Measurements from ENCODE around the gene ANKRD28.

Gene ANKRD28

DNA sequence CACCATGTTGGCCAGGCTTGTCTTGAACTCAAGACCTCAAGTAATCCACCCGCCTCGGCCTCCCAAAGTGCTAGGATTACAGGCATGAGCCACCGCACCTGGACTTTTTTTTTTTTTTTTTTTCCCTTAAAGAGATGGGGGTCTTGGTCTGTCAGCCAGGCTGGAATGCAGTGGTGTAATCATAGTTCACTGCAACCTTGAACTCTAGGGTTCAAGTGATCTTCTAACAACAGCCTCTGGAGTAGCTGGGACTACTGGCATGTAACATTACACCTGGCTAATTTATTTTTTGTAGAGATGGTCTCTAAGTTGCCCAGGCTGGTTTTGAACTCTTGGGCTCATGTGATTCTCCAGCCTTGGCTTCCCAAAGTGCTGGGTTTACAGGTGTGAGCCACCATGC lies 81.6 kb downstream of the ANKRD28 start:
- no peak for DNase-seq

- DNase-seq: no peak
Observed at GRCh38 chr3:15714448-15714847, 83.3 kb downstream of the ANKRD28 start.

GRCh38 chr3:15713364-15713763 lies 84.4 kb downstream of the ANKRD28 start:
- no peak for DNase-seq

- no peak for DNase-seq
Observed at GRCh38 chr3:15711281-15711680, 86.5 kb downstream of the ANKRD28 start.

- no peak for DNase-seq
Observed at GRCh38 chr3:15708882-15709677, 88.7 kb downstream of the ANKRD28 start.

- DNase-seq: no peak
Observed at GRCh38 chr3:15707779-15708178, 90.0 kb downstream of the ANKRD28 start.

DNA sequence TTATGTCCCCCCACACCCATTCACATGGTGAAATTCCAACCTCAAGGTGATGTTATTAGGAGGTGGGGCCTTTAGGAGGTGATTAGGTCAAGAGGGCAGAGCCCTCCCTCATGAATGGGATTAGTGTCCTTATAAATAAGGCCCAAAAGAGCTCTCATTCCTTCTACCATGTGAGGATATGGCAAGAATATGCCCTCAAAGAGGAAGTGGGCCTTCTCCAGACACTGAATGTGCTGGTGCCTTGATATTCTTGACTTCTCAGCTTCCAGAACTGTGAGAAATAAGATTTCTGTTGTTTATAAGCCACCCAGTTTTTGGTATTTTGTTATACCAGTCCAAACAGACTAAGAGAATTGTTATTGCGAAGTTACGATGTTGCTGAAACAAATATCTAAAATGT lies 94.4 kb downstream of the ANKRD28 start:
- DNase-seq: no peak

DNA sequence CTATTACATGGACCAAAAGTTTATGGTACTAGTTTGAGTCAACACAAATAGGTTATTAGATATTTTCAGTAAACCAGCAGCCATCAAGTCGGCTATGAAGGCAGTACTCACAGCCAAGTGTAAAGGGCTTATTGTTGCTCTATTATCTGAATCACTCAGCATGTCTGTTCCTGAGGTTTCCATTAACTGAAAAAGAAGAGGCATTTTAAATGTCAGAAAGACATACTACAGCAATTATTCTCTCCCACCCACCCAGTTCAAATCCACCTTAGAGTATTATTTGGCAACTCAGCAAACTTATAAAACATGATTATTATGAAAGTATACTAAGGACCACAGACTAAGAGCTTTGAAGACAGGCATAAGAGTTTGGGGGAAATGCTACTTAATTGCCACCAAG lies 103.2 kb downstream of the ANKRD28 start:
- DNase-seq: no peak

DNA sequence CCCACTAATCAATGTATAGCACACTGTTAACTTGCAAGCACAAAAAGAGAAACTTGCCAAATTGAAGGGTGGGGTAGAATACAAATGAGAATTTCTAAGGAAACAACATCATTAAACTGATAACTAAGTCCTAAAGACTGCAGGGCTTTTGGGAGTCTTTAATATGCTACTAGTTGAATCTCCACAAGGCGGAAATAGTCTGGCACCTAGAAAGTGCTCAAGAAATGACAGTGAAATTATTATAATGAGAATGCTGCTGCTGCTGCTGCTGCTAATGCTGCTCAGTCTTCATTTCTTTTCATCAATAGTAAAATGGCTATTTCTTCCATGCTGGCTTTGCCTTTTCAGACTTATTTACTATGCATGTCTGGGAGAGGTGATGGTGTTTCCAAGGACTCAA lies 104.4 kb downstream of the ANKRD28 start:
- no peak for DNase-seq

DNA sequence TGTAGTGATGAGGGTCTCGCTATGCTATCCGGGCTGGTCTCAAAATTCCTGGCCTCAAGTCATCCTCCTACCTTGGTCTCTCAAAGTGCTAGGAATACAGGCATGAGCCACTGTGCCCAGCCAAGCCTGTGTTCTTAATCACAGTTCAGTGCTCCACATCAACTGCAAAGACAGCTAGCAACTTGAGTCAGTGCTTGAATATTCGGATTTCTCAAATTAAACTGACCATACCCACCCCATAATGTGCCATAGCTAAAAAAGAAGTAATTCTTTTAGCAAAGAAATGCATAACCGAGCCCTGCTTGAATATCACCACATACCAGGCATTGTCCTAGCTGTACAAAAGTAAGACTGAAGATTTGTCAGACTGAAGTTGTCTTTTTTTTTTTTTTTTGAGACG lies 107.0 kb downstream of the ANKRD28 start:
- no peak for DNase-seq

DNA sequence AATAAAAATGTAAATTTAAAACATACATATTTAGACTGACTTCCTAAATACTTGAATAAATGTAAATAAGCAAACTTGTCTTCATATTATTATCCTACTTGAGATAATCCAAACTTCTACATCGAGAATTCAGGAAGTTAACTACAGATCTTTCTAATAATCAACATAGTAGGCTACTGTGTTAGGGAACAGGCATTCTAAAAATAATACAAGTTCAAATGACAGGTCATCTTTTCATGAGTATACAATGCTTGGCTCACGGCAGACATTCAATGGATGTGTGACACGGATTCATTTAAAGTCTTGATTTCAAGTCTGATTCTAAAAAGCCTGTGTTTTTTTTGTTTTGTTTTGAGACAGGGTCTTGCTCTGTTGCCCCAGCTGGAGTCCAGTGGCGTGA lies 107.5 kb downstream of the ANKRD28 start:
- no peak for DNase-seq

DNA sequence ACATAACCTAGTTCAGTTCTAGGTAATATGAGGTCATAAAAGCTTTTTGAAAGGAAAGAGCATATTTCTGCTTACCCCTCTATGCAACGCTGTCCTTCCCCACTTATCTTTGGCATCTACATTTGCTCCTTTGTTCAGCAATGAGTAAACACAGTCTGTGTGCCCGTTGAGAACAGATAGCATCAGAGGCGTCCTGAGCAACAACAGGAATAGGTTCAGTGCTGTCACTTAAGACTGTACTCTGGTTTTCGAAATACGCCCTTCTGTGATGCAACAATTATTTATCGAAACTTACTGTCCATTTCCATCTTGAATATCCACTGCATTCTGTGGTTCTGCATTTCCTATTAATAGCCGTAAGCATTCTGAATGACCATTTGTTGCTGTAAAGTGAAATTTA lies 111.9 kb downstream of the ANKRD28 start:
- no peak for DNase-seq

DNA sequence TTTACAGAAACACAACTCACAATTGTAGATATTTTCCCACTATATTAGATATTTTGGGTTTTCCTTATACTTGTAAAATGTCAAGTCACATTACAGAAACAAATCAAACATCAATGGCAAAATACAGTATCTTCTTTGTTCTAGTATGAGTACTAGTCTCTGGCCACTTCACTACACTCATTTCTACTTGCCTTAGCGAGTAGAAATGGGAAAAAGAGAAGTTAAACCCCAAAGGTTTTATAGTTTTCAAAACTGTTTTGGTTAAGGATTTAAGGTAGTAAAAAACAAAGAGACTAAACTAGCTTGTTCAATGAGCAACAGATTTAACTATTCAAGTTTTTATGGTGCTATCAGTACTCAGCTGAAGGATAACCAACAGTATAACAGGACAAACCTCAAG lies 114.5 kb downstream of the ANKRD28 start:
- no peak for DNase-seq

DNA sequence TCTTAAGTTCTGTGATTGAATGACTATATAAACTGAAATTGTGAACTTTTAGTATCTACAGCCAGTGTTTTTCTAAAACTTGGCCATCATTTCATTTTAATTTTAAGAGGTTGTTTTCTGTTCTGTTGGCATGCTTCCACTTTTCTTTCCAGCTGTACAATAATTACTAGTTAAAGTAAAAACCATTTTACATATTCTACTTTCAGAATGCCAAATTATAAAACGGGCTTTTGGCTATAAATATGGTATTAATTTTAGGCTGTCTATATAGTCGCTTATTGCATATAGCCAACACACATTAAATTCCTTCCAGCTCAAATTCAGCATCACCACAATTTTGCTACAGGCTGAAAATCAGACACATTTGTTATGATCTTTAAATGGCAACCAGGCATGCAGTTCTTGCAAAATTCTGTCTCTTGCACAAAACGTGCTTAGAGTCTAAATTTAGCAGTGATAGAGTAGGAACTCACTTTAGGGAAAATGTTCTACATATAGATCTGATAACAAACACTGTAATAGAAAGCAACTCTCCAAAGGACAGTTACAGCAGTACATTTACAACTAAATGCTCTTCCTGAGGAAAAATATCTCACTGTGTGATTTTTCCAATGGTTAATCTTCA lies 115.1 kb downstream of the ANKRD28 start:
- DNase-seq: no peak

GRCh38 chr3:15681668-15682067 lies 116.1 kb downstream of the ANKRD28 start:
- DNase-seq: no peak

- no peak for DNase-seq
Observed at GRCh38 chr3:15679306-15679705, 118.5 kb downstream of the ANKRD28 start.

DNA sequence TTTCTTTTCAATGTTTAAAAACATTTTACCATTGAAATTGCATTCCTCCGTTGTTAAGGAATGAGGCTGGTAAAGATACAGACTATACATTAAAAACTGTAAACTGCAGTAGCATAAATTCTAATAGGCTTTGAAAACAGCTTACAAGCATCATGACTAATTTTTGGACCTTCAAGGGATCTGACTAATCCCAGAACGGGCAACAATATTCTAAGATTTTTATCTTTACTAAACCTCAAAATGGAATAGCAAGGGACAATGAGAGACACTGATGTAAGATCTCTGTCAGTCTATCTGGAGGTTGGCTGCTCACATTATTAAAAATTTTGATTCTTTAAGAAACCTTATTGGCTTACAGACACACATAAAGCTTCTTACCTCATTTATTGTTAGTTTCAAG lies 121.5 kb downstream of the ANKRD28 start:
- DNase-seq: no peak

- DNase-seq: no peak
Observed at GRCh38 chr3:15673536-15673935, 124.2 kb downstream of the ANKRD28 start.

DNA sequence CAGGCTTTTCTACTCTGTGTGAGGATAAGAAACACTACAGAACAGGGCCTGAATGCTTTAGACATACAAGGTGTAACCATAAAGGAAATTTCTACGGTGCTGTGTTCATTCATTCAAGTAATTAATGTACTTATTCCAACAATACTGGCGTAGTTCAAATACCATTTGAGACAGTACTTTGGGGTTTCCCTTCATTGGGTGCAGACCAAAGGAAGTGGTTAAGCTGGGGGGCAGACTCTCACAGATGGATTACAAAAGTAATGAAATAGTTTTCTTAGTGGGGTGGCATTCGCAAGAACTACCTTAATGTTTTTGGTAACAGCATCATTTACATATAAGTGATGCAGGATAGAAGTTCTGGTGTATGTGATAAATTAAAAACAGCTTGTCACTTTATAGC lies 130.3 kb downstream of the ANKRD28 start:
- no peak for DNase-seq

- DNase-seq: no peak
Observed at GRCh38 chr3:15666277-15666676, 131.5 kb downstream of the ANKRD28 start.

- no peak for DNase-seq
Observed at GRCh38 chr3:15665510-15666150, 132.1 kb downstream of the ANKRD28 start.

- DNase-seq: no peak
Observed at GRCh38 chr3:15664144-15664543, 133.6 kb downstream of the ANKRD28 start.

DNA sequence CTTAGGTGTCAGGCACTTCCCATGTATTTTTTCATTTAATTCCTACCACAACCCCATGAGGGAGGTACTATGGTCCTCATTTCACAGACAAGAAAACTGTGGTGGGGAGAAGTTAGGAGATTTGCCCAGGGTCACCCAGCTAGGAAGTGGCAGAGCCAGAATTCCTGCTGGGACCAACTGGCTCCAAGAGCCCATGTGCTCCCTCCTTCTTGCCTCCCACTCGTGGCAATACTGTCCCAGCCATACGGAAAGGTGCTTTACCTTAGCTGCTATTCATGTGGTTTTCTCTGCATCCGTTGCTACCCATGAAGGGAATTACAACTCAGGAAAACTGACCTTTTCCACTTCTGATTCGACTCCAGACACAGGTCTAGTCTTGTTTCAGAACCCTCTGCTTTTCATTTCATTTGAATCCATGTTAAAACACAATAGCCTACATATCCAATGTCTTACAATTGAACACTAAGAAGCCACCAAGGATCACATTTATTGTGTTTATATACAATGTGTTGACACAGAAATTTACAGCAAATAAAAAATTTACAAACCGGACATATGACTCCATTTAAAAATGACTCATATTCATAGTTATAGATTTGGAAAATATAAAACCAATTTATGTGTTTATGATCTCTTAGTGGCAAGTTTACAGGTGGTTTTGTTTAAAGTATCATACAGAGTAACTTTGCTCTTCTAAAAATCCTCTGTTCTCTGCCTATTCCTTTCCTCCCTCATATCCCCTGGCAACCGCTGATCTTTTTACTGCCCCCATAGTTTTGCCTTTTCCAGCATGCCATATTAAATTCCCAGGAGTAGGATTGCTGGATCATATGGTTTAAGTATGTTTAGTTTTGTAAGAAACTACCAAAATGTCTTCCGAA lies 137.5 kb downstream of the ANKRD28 start:
- DNase-seq: no peak
